Activated CD8-positive, alpha-beta memory T cell treated with anti-CD3 and anti-CD28 coated beads for 4 hours (primary cell): ENCODE data around the gene RMRP.
"Not testable (repeated sequence)": the region's sequence is repeated elsewhere in the genome, so short reads cannot be mapped to it uniquely, and the experiment has no call there.

Source experiments
- DNase-seq, 2 donors: peaks; one replicate each; pipeline ENCODE4 v3.0.0-alpha.2; 2020; ENCODE audit warnings: low read depth in 2 of 2

The RMRP gene

DNA sequence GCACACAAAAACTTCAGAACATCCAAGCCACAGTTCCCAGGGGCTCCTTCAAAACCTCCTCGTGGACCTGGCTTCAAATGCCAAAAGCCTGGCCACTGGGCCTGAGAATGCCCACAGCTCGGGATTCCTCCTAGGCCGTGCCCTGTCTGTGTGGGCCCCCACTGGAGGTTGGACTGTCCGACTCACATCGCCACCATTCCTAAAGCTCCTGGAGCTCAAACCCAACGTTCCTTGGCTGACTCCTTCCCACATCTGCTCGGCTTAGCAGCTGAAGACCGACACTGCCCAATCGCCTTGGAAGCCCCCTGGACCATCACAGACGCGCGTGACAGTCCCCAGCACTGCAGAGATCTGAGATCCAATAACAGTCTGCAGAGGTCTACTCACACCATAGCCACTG lies 14.8 kb downstream of the RMRP start:
- DNase-seq, result no peak

DNA sequence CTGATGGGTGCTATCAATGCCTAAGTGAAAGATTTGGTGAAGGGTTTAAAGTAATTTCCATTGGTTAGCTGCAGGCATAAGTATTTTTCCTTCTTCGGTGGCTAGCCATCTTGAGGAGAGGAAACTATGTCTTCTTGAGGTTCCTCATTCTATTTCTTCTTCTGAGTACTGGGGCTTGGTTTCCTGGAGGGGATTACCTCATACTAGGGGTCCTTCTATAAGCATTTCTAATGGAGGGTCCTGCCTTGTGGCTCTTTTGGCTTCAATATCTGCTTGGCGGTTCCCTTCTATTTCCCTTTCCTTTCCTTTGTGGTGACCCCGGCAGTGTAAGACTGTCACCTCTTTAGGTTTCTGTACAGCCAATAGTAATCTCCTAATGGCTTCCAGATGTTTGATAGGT lies 16.3 kb downstream of the RMRP start:
- DNase-seq, result not testable (repeated sequence)

DNA sequence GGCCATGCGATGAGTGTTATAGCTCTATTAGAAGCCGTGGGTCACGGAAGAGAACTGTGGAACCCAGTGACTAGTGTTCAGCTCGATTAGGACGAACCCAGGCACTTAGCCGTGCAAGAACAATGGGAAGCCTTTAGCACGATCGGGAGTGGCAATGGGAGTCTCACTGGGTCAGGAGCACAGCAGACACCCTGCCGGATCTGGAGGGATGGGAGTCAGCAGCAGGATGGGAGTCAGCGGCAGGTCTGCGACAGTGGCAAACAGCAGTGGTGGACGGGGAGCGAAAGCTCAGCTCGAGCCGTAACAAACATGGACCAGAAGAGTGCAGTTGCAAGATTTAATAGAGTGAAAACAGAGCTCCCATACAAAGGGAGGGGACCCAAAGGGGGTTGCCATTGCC lies 17.4 kb downstream of the RMRP start:
- not testable (repeated sequence) for DNase-seq

DNA sequence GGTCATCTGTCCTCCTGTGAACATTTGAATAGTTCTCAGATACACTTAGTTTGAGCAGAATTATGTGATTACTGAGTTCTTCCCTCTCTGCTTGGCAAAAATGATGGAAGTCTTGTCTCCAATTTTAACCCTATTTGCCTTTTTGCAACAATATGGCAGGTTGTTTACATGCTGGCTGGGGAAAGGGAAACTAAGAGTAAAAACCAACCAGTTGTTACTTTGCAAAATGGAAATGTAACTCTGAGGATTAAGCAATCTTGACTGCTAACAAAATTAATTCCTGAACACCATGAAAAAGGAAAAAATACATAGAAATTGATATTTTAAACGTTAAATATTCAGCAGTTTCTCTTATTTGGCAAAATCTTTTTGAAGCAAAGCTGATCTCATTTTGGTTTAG lies 18.2 kb downstream of the RMRP start:
- DNase-seq, result no peak

DNA sequence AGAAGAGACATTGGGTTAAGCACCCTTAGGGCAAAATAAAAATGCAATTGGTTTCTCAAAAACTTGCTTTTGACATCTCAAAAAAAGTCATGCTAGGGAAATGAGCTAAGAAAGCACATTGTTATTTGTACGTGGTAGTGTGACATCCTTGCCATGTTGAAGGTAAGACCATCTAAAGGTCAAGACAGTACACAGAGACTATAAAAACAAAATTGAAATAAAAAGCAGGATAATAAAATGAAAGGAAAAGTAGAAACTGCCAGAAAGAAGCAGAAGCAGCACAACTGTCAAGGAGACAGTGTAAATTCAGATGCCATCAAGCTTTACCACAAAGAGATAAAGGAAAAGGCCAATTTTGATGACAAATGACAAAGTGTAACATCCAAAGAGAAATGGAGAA lies 18.6 kb downstream of the RMRP start:
- DNase-seq, result not testable (repeated sequence)

DNA sequence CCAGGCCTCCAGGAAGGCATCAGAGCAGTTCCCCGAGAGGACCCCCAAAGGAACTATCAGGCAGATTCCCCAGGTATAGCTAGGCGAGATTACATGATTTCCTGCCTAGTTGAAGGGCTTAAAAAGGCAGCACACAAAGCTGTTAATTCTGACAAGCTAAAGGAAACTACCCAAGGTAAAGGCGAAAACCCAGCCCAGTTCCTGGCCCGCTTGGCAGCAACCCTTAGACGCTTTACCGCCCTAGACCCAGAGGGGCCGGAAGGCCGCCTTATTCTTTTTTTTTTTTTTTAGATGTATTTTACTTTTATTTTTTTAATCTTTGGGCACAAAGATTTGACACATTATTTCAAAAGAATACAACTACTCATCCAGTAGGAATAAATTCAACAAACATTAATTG lies 19.1 kb downstream of the RMRP start:
- not testable (repeated sequence) for DNase-seq

DNA sequence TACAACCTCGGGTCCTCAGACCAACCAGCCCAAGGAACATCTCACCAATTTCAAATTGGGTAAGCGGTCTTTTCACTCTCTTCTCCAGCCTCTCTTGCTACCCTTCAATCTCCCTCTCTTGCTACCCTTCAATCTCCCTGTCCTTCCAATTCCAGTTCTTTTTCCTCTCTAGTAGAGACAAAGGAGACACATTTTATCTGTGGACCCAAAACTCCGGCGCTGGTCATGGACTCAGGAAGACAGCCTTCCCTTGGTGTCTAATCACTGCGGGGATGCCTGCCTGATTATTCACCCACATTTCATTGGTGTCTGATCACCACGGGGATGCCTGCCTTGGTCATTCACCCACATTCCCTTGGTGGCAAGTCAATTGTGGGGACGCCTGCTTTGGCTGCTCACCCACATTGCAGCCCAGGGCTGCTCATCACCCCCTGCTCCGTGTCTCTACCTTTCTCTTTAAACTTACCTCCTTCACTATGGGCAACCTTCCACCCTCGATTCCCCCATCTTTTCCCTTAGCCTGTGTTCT lies 20.3 kb downstream of the RMRP start:
- DNase-seq, result not testable (repeated sequence)

DNA sequence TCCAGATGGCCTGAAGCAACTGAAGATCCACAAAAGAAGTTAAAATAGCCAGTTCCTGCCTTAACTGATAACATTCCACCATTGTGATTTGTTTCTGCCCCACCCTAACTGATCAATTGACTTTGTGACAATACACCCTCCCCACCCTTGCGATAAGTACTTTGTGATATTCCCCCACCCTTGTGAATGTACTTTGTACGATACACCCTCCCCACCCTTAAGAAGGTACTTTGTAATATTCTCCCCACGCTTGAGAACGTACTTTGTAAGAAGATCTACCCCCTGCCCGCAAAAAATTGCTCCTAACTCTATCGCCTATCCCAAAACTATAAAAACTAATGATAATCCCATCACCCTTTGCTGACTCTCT lies 21.0 kb downstream of the RMRP start:
- DNase-seq, result not testable (repeated sequence)

DNA sequence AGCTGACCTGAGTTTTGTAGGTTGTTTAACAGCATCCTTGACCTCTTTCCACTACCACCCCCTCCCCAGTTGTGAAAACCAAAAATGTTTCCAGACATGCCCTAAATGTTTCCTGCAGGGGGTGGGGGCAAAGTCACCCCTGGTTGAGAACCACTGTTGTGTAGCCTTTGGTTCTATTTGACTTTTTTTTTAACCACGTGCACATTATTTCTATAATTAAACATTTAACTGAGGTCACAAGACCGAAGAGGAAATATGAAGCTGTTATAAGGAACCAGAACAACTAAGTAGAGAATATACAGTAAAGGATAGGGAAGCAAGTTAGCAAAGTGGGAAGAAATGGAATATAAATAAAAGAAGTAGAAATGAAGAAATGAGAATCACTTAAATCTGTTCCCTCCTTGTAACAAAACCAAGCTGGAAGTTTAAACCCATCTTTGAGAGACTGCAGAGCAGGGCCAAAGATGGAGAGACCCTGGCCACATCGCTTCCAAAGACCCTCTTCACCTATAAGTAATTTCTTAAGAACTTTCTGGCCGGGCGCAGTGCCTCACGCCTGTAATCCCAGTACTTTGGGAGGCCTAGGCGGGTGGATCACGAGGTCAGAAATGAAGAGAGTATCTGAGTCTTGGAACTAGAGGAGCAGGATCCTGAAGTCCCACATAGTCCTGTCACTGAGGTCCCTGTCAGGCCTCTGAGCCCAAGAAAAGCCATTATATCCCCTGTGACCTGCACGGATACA lies 21.5 kb downstream of the RMRP start:
- no peak for DNase-seq

DNA sequence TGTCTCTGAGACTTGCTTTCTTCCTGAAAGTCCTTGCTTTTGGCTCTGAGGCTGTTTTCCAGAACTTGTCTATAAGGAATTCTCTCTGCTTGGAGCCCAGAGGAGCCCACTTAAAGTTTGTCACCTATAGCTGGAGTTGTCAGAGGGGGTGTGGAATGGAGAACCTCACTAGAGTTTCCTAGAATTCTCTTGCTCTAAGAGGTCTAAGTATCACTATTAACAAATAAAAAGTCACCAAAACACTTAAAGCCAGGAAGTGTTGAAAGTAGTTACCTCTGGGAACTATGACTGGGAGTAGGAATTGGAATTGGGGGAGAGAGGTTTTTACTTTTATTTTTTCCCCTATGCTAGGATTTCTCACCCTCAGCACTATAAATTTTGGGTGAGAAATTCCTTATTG lies 22.1 kb downstream of the RMRP start:
- no peak for DNase-seq

DNA sequence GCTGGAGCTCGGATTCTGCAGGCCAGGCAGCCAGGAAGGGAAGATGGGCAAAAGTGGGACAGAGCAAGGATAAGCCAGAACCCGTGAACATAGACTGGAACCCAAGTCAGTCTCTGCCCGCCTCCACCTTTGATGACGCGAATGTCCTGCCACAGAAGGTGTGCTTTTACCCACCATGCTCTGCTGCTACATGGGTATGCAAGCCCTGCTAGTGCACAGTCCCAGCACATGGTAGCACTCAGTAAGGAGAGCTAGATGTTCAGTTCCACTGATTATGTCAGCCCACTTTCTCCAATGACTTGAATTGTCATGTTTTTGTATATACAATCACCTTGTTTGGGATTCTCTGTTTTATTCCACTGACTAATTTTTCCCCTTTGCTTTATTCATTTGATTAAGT lies 28.2 kb downstream of the RMRP start:
- DNase-seq, result no peak

DNA sequence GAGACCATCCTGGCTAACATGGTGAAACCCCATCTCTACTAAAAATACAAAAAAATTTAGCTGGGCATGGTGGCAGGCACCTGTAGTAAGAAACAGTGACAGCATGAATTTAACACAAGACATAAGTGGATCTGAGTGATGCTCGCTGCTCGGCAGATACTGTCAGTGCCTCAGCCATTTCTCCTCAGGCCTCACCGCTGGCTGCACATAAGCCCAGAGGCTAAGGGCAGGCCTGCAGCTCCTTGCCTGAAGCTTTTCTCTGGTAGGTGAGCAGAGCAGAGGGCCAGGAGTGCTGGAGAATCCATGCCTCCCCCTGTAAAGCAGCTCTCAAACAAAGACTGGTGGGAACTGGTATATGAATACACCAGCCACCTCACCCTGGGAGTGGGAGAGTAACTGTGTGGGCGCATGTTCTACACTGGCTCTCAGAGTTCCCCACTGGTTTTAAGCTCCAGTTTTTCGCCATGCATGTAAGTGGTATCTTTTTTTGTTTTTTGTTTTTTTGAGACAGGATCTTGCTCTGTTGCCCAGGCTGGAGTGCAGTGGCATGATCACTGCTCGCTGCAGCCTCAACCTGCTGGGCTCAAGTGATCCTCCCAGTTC lies 29.3 kb downstream of the RMRP start:
- no peak for DNase-seq

DNA sequence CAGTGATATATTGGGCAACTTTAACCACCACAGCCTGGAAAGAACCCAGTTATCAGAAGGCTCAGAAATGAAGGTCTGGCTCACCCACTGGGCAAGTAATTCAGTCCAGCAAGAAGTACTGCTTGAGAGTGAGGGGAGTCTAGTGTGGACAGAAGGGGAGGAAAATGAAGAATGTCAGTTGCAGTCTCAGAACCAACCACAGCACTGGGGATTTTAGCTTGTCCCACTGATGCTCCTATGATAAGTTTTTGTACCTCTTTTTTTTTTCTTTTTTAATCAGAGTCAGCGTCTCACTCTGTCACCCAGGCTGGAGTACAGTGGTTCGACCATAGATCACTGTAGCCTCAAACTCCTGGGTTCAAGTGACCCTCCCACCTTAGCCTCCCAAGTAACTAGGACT lies 30.2 kb downstream of the RMRP start:
- DNase-seq, result no peak

DNA sequence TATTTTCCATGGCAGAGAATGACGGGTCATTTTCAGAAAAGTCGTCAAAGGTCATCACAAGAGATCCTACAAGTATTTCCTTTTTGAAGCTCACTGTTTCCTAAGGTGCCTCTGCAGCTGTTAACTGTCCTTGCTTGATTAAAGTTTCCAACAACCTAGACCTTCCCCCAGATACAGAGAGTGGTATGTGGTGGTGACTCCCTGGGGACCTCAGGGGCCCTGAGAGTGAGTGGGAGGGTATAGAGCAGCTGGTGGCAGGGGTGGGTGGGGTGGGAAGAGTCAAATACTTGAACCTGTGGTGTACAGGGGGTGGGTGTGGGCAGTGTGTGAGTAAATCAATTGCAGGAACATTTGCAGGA lies 38.0 kb downstream of the RMRP start:
- DNase-seq, result no peak

DNA sequence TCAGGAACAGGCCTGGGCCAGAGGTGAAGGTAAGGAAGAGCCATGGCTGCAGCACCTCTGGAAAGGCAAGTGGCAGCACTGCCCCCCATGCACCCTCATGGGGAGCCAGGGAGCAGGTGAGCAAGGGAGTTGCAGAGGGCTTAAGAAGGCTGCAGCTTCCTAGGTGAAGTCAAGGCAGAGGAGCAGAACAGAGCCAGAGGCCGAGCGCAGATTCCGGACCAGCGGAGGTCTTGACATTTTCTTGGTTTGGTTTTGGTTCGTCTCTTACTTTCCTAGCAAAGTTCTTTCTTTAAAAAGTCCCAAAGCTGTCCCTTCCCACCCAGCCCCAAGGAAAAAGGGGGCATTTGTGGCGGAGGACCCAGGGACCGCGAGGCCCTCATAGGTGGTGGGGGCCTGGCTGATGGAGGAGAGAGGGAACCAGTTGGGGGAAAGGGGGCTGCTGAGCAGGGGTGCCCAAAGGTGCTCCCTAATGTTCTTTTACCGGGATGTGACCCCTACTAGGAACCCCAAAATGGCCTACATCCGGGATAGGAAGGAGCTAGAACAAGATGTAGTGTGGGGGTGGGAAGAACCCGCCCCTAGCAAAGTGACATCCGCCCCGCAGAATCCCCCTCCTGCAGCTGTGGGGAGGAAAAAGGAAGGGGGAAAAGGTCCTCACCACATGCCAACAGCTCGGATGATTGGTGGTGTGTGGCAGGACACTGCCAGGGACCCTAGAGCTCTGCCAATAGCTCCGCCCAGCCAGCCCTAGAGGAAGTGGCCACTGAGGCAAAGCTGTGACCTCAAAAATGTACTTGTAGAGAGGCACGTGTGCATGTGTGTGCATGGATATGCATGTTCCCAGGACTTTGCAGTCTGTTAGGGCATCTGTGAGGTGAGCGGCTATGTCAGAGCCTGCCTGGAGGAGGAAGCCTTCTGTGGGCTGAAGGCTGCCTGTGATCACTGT lies 38.7 kb downstream of the RMRP start:
- no peak for DNase-seq

DNA sequence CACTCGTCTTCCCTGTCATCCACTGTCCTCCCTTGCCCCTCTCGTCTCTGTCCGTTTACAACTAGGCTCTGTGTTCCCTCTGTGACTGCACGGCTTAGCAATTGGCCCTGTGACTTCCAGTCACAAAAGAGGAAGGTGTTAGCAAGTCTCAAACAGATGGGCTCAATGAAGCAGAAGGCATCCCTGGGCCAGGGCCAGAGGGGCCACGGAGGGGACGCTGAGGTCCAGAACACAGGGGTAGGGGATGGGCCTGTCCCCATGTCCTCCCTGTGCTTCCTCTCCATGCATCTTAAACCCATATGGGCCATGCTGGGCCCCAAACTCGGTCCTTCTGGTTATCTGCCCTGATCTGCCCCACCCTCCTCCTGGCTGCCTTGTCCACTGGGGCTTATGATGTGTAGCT lies 39.5 kb downstream of the RMRP start, which contains the start of gene CD72:
TSS of gene CD72 (minus strand) at position 89 of the 403 bp plus-strand sequence. CDS start 110 bp downstream, outside the sequence.
- DNase-seq, result no peak

DNA sequence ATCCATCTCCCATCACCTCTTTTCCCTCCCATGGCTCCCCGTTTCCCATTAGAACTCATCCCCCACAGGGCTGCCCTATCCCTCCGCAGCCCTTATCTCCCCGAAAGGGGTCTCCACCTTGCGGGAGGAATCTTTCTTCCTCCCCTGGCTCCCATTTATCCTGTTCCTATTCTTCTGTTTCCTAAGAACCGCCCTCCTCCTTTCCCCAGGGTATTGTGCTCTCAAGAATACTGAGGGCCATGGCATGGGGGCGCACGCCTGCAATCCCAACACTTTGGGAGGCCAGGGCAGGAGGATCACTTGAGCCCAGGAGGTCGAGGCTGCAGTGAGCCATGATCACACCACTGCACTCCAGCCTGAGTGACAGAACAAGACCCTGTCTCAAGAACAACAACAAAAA lies 40.3 kb downstream of the RMRP start:
- DNase-seq, result no peak

DNA sequence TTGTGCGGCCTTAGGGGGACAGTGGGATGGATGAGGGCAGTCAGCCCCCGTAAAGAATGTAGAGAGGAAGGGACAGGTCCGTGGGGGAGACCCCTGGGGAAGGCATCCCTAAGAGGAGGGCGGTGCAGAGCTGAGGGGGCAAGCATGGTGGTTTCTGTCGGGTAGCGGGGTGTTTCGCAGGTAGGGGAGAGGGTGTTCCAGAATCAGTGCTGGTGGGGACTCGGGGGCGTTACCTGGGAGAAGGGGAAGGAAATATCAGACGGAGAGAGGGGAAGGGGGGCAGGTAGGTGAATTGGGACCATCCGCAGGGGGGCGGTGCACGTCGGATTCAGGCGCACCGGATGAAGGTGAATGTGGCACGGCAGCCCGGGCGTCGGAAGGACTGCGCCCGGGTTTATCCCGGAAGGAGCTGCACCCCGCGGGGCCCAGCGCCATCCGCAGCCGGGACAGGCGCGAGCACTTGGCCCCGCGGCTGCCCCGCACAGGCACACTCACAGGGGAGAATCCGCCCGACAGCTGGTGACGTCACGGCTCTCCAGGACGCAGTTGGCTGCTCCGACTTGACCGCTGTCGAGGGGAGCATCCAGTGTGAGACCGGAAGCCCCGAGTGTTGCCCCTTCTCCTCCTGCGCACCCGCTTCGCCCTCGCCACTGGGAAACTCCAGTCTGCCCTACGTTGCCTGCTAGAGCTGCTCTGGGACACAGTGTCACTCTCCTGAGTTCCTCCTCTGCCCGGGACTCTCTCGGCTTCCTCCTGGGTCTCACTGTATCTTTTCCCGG lies 40.9 kb downstream of the RMRP start:
- DNase-seq, result peak in 1 of 2 donors; percentile 49

DNA sequence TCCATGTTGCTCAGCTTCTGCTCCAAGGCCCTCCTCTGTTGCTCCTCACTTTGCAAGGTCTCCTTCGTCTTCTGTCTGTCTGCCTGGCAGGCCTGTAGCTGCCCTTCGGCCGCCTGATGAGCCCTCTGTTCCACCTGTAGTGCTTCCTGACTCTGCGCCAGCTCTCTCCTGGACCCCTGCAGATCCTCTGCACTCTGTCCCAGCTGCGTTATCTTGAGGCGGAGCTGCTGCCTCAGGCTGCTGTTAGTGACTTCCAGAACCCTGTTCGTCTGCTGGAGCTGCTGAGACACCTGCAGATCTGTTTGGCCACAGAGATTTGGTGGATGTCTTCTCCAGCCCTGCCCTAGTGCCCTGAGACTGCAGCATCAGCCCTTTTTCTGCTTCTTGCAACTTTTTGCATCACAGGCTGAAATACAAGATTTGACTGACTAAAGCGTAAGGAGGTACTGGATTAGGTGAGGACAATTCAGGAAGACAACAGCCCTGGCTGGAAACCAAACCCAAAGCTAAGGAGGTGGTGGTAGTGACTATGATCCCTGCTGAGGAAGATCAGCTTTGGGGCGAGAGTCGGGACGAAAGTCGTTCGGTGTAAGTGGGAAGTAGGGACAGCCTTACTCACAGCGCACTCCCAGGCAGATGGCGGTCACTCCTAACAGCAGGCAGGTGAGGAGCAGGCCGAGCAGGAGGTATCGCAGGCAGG lies 41.7 kb downstream of the RMRP start:
- DNase-seq, result no peak

DNA sequence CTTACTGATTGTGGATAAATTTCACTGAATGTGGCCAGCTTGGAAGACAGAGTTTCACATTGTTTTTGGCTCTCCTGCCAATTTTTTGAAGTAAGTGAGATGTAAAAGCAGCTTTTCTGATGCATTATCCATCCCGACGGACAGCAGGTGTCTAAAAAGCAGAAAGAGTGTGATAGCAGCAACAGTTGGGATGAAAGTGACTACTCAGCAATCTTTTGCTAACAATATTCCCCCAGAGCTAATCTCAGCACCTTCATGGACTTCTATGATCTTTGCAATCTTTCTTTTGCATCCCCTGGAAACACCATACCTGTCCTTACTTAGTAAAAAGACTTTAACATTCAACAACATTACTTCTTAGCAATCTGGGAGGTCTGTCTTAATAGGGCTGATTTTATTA lies 45.0 kb downstream of the RMRP start:
- no peak for DNase-seq

DNA sequence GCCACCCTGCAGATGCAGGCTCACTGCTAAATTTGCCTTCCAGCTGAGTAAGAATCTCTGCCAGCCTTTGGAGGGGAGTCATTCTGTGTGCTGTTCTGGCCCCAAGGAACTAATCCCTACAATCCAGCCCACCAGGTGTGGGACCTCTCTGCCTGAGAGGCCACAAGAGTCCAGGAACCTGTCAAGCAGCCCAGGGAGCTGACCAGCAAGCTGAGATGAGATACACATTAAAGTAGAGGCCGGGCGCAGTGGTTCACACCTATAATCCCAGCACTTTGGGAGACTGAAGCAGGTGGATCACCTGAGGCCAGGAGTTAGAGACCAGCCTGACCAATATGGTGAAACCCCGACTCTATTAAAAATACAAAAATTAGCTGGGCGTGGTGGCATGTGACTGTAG lies 45.8 kb downstream of the RMRP start:
- DNase-seq, result not testable (repeated sequence)
